CD14-positive monocyte (primary cell): ENCODE results near the gene PRKN. TPM values are rescaled to one million over a fixed set of nuclear protein-coding genes. Genes with fewer than 3 reads are reported as not detected.

Experiments
- DNase-seq, 3 donors: peaks; one replicate each; pipeline ENCODE4 v3.0.0-alpha.2; 2011 to 2022
- H2AFZ ChIP-seq: 2 replicates; pipeline ENCODE4 v1.6.0; 2012; ENCODE audit warnings: mild to moderate bottlenecking, low read depth, low read length, inconsistent platforms; ENCODE audit not compliant: insufficient read depth, poor library complexity, severe bottlenecking
- H3K27ac ChIP-seq, 2 donors: 1 replicate in 1 of 2; 2 replicates in 1 of 2; pipeline ENCODE4 v1.5.1; 2012 to 2013; ENCODE audit warnings: low read length in 2 of 2, control low read depth in 1 of 2, inconsistent platforms in 1 of 2, low read depth in 1 of 2, mild to moderate bottlenecking in 1 of 2
- H3K27me3 ChIP-seq, 2 donors: one replicate each; pipeline versions ENCODE4 v1.6.0 to v1.6.1; 2011 to 2013; ENCODE audit warnings: low read length in 2 of 2; ENCODE audit not compliant: control insufficient read depth in 2 of 2, insufficient read depth in 2 of 2
- H3K36me3 ChIP-seq, 2 donors: replicated peaks in 1 of 2; 1 replicate in 1 of 2; 2 replicates in 1 of 2; pipeline versions ENCODE4 v1.5.1 to v1.6.1; 2012 to 2013; ENCODE audit warnings: low read length in 2 of 2, control low read depth in 1 of 2, inconsistent platforms in 1 of 2, mild to moderate bottlenecking in 1 of 2; ENCODE audit not compliant: insufficient read depth in 2 of 2, control insufficient read depth in 1 of 2
- H3K4me1 ChIP-seq, 2 donors: 1 replicate in 1 of 2; 2 replicates in 1 of 2; pipeline versions ENCODE4 v1.5.1 to v1.6.1; 2012 to 2013; ENCODE audit warnings: low read length in 2 of 2, control low read depth in 1 of 2, inconsistent platforms in 1 of 2, mild to moderate bottlenecking in 1 of 2, moderate library complexity in 1 of 2; ENCODE audit not compliant: insufficient read depth in 2 of 2, control insufficient read depth in 1 of 2
- H3K4me2 ChIP-seq: replicated peaks from 2 replicates; pipeline ENCODE3; 2012; ENCODE audit warnings: low read length, moderate library complexity, mild to moderate bottlenecking; ENCODE audit not compliant: poor library complexity, severe bottlenecking; ENCODE audit errors: extremely low read depth
- H3K4me3 ChIP-seq, 3 experiments: fragments of 200-600 bp in 1 of 3; sonication (generic) in 1 of 3; replicated peaks in 1 of 3; 1 replicate in 2 of 3; 2 replicates in 1 of 3; pipeline ENCODE4 v1.5.1; 2011 to 2013; ENCODE audit warnings: low read length in 3 of 3, mild to moderate bottlenecking in 3 of 3, control low read depth in 2 of 3, low read depth in 2 of 3, inconsistent platforms in 1 of 3, moderate library complexity in 1 of 3
- H3K79me2 ChIP-seq: 2 replicates; pipeline ENCODE4 v1.6.0; 2012; ENCODE audit warnings: mild to moderate bottlenecking, control low read depth, inconsistent platforms, low read length, moderate library complexity; ENCODE audit not compliant: insufficient read depth
- H3K9ac ChIP-seq: 2 replicates; pipeline ENCODE4 v1.6.0; 2017; ENCODE audit warnings: low read length, mild to moderate bottlenecking; ENCODE audit not compliant: insufficient read depth, poor library complexity, severe bottlenecking
- H3K9me3 ChIP-seq, 2 donors: replicated peaks in 1 of 2; 1 replicate in 1 of 2; 2 replicates in 1 of 2; pipeline versions ENCODE4 v1.5.1 to v1.6.1; 2012 to 2013; ENCODE audit warnings: low read length in 2 of 2, control low read depth in 1 of 2; ENCODE audit not compliant: control insufficient read depth in 1 of 2, insufficient read depth in 1 of 2
- H4K20me1 ChIP-seq: 2 replicates; pipeline ENCODE4 v1.6.0; 2012; ENCODE audit warnings: mild to moderate bottlenecking, low read length, control low read depth, moderate library complexity; ENCODE audit not compliant: insufficient read depth
- H3K27ac Mint-ChIP-seq, 7 donors: one replicate each; pipeline ENCODE4 v1.8.0; 2020; ENCODE audit warnings: mild to moderate bottlenecking in 7 of 7, mixed read lengths in 7 of 7, moderate library complexity in 6 of 7, inconsistent platforms in 2 of 7
- H3K27me3 Mint-ChIP-seq, 3 donors: one replicate each; pipeline ENCODE4 v1.8.0; 2021 to 2022; ENCODE audit warnings: low read depth in 3 of 3, mild to moderate bottlenecking in 3 of 3, mixed read lengths in 3 of 3, moderate library complexity in 3 of 3, inconsistent platforms in 1 of 3
- H3K36me3 Mint-ChIP-seq, 2 donors: one replicate each; pipeline ENCODE4 v1.8.0; 2020; ENCODE audit warnings: mixed read lengths in 2 of 2, inconsistent platforms in 1 of 2, mild to moderate bottlenecking in 1 of 2
- H3K4me1 Mint-ChIP-seq: one replicate; pipeline ENCODE4 v1.8.0; 2020; ENCODE audit warnings: mild to moderate bottlenecking, mixed read lengths
- H3K4me3 Mint-ChIP-seq, 2 donors: one replicate each; pipeline ENCODE4 v1.8.0; 2020; ENCODE audit warnings: mild to moderate bottlenecking in 2 of 2, mixed read lengths in 2 of 2, moderate library complexity in 1 of 2
- H3K9me3 Mint-ChIP-seq, 7 donors: one replicate each; pipeline ENCODE4 v1.8.0; 2020 to 2022; ENCODE audit warnings: mixed read lengths in 7 of 7, mild to moderate bottlenecking in 6 of 7, moderate library complexity in 6 of 7, inconsistent platforms in 2 of 7
- CTCF ChIP-seq: fragments of 200-600 bp; IDR thresholded peaks from one replicate; pipeline ENCODE4 v1.8.0; 2022; ENCODE audit warnings: antibody characterized with exemption, mild to moderate bottlenecking
- WGBS: methylation state at CpG from one replicate; pipeline ENCODE4 v1.1.5; 2013; ENCODE audit warnings: missing lambda C conversion rate; ENCODE audit not compliant: insufficient coverage; 5-methylcytosine and 5-hydroxymethylcytosine counted together
- intact Hi-C, 2 donors: fragments of 100-400 bp; cut with micrococcal nuclease; formaldehyde crosslinking; loops; one replicate each; pipeline versions ENCODE4 v1.15.0 to v1.15.1; 2023
- polyA plus RNA-seq, 3 donors: library from polyadenylated mRNA; depleted of rRNA in 1 of 3; unstranded in 2 of 3; stranded (reverse) in 1 of 3; fragments of 300-500 nt in 2 of 3; fragments of >200 nt in 1 of 3; fragmentation: Illumina TruSeq in 2 of 3; gene quantifications; 1 replicate in 2 of 3; 2 replicates in 1 of 3; pipeline ENCODE4 v1.2.3, GENCODE V29; 2012 to 2021

Gene PRKN
- polyA plus RNA-seq, 3 donors: 0.19 to 0.21 TPM; not detected in 1

DNA sequence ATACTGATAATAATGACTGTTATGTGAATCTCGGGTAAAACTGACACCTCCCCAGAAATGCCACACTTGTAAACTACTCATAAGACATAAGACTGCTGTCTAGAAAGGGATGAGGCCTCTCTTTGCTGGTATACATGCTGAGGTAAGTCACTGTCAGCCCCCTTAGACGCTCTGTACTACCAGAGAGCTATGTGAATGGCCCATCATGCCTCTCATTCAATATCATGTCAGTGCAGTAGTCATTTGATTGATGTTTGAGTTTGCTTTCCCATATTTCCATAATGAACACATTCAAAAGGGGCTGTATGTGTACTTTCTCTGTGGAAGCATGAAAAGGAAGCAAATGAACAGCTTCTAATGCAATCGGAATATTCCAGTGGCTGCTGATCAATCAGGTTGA, 1334.3 kb downstream of the PRKN start:
- Histone ChIP-seq H3K9me3 (peaks cover 4% of the 10 kb centered on the region in 2 donors), H3K27ac (no peak overlapping the region), H3K4me3 (no peak overlapping the region), H2AFZ (no peak overlapping the region), H3K27me3 (no peaks in the 10 kb centered on the region), H4K20me1 (no peaks in the 10 kb centered on the region), H3K4me2 (no peak overlapping the region), H3K9ac (no peak overlapping the region), H3K79me2 (no peaks in the 10 kb centered on the region), H3K36me3 (no peaks in the 10 kb centered on the region), H3K4me1 (peaks cover 4 to 6% of the 10 kb centered on the region in 2 donors)
- Mint-ChIP-seq H3K36me3 (no peaks in the 10 kb centered on the region), H3K27me3 (peaks cover 0 to 3% (median 3%) of the 10 kb centered on the region in 3 donors), H3K27ac (no peak overlapping the region), H3K4me3 (no peak overlapping the region), H3K4me1 (no peaks in the 10 kb centered on the region), H3K9me3 (peaks cover 3 to 7% (median 4%) of the 10 kb centered on the region in 7 donors)
- no peak for DNase-seq
- WGBS: 80% methylated on average over 1 of the region's 3 CpGs
- intact Hi-C loops: no loop called here
- no peak for TF ChIP-seq CTCF

- no CpG with 5 or more reads among the region's 3 CpGs for WGBS
- H2AFZ ChIP-seq: no peak overlapping the region
- Mint-ChIP-seq H3K4me3 (no peak overlapping the region), H3K9me3 (peaks cover 7 to 20% (median 17%) of the 10 kb centered on the region in 7 donors), H3K4me1 (no peaks in the 10 kb centered on the region), H3K27ac (no peak overlapping the region), H3K36me3 (no peaks in the 10 kb centered on the region), H3K27me3 (peaks cover 0 to 2% (median 2%) of the 10 kb centered on the region in 3 donors)
- no peak overlapping the region for H3K9ac ChIP-seq
- no peaks in the 10 kb centered on the region for H3K27me3 ChIP-seq
- intact Hi-C loops: no loop called here
- H3K36me3 ChIP-seq: no peaks in the 10 kb centered on the region
- no peak overlapping the region for H3K27ac ChIP-seq
- H3K4me3 ChIP-seq: no peak overlapping the region
- H3K4me1 ChIP-seq: peaks cover 4 to 6% of the 10 kb centered on the region in 2 donors
- no peaks in the 10 kb centered on the region for H3K79me2 ChIP-seq
- peaks cover 13 to 14% of the 10 kb centered on the region in 2 donors for H3K9me3 ChIP-seq
- no peak overlapping the region for H3K4me2 ChIP-seq
- no peak for TF ChIP-seq CTCF
- no peaks in the 10 kb centered on the region for H4K20me1 ChIP-seq
- no peak for DNase-seq
These were observed 1337.8 kb downstream of the PRKN start for GRCh38 chr6:161389756-161390155.
